Right hindlimb (tissue), 1 donor: Measurements from ENCODE around the gene M1AP.
"Not testable (repeated sequence)": the region's sequence is repeated elsewhere in the genome, so short reads cannot be mapped to it uniquely, and the experiment has no call there.

ENCODE experiments used
- DNase-seq: peaks from one replicate; pipeline ENCODE4 v3.0.0-alpha.2; 2018

The M1AP gene

GRCh38 chr2:74562126-74562775, 85.9 kb downstream of the M1AP start:
- no peak for DNase-seq

- not testable (repeated sequence) for DNase-seq
Measured at GRCh38 chr2:74561022-74561421, 87.1 kb downstream of the M1AP start.

- no peak for DNase-seq
Measured at GRCh38 chr2:74560591-74560990, 87.5 kb downstream of the M1AP start.

GRCh38 chr2:74559912-74560311, 88.2 kb downstream of the M1AP start:
- no peak for DNase-seq

- no peak for DNase-seq
Measured at GRCh38 chr2:74558284-74559230, 89.6 kb downstream of the M1AP start.

GRCh38 chr2:74556831-74557370, 91.2 kb downstream of the M1AP start:
- DNase-seq: no peak

GRCh38 chr2:74556159-74556558, 92.0 kb downstream of the M1AP start:
- no peak for DNase-seq

- DNase-seq: no peak
Measured at GRCh38 chr2:74555610-74556103, 92.5 kb downstream of the M1AP start.

- no peak for DNase-seq
Measured at GRCh38 chr2:74554820-74555531, 93.2 kb downstream of the M1AP start.

GRCh38 chr2:74553892-74554819, 94.0 kb downstream of the M1AP start, which contains the start of the genes DOK1 and LOXL3:
TSS of gene DOK1 (plus strand) at chr2:74554720. CDS start at chr2:74554755, 35 bp downstream.
TSS of gene LOXL3 (minus strand) at chr2:74553942. CDS start at chr2:74552634, 1,308 bp downstream.
- DNase-seq: peak; percentile 93

- DNase-seq: peak; percentile 49
Measured at GRCh38 chr2:74552914-74553811, 95.0 kb downstream of the M1AP start.

GRCh38 chr2:74551942-74552913, 95.9 kb downstream of the M1AP start:
- no peak for DNase-seq

- no peak for DNase-seq
Measured at GRCh38 chr2:74551530-74551929, 96.6 kb downstream of the M1AP start.

GRCh38 chr2:74550231-74550630, 97.9 kb downstream of the M1AP start:
- no peak for DNase-seq

- DNase-seq: peak; percentile 74
Measured at GRCh38 chr2:74548900-74549826, 99.0 kb downstream of the M1AP start.

GRCh38 chr2:74548285-74548899, 99.7 kb downstream of the M1AP start:
- DNase-seq: no peak

- no peak for DNase-seq
Measured at GRCh38 chr2:74546004-74546403, 102.1 kb downstream of the M1AP start.

GRCh38 chr2:74544634-74545033, 103.5 kb downstream of the M1AP start:
- DNase-seq: no peak
